ENCODE data around the gene NELFE. TPM values are rescaled to one million over a fixed set of nuclear protein-coding genes. Genes with fewer than 3 reads are reported as not detected.
"Not testable (repeated sequence)": the region's sequence is repeated elsewhere in the genome, so short reads cannot be mapped to it uniquely, and the experiment has no call there.

NELFE gene
- total RNA-seq, 1 donor from 2014 or later, result 129 TPM

DNA sequence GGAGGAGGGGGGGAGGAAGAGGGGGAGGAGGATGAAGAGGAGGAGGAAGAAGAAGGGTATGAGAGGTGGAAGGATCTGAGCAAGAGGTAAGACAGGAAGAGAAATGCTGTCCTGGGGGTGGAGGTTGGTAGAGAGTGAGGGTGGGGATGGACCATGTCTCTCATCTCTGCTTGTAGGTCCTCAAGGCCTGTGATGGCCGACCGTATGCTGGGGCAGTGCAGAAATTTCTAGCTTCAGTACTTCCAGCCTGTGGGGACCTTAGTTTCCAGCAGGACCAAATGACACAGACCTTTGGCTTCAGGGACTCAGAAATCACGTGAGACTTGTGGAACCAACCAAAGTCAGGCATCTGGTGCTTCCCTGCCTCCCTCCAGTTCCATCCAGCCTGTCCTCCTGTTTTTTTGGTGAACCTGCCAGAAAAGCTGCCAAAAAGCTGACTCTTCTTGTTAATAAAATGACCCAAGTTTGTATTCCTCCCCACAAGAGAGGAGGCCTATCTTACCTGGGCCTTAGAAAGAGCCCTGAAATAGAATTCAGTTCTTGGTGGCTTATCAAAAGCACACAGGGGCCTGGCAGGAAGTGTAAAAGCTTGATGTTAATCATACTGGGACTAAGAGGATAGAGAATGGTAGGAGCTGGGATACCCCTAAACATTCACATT is 20.6 kb upstream of the NELFE start:
- H3K4me2 ChIP-seq, result no peak overlapping the region
- no peaks in the 10 kb centered on the region for H3K36me3 ChIP-seq
- H3K4me3 Mint-ChIP-seq, result no peak overlapping the region
- no peaks in the 10 kb centered on the region for H3K4me1 Mint-ChIP-seq
- H4K20me1 ChIP-seq (ENCODE audit: low read depth), result no peaks in the 10 kb centered on the region
- H3K36me3 Mint-ChIP-seq, result peaks cover 13% of the 10 kb centered on the region
- no peaks in the 10 kb centered on the region for H3K27me3 ChIP-seq
- no peaks in the 10 kb centered on the region for H3K4me1 ChIP-seq
- no peak overlapping the region for H3K27ac Mint-ChIP-seq
- H3F3A ChIP-seq (ENCODE audit: low read depth), result no peaks in the 10 kb centered on the region
- H3K79me2 ChIP-seq (ENCODE audit: low read depth), result peaks cover 3% of the 10 kb centered on the region
- no peak for DNase-seq (ENCODE audit: low spot score)
- no peak overlapping the region for H3K27ac ChIP-seq
- H2AFZ ChIP-seq (replicated peaks), result no peak overlapping the region
- no peak overlapping the region for H3K9ac ChIP-seq
- no peak overlapping the region for H3K4me3 ChIP-seq
- H3K27me3 Mint-ChIP-seq (ENCODE audit: insufficient read depth, low read depth), result peaks cover 7% of the 10 kb centered on the region
- TF ChIP-seq EZH2phosphoT487 (IDR thresholded peaks at IDR 0.05) (no peak), EZH2 (IDR thresholded peaks at IDR 0.05) (no peak)
- H3K9me3 Mint-ChIP-seq, result peaks cover 7% of the 10 kb centered on the region
- no peaks in the 10 kb centered on the region for H3K9me3 ChIP-seq (ENCODE audit: low read depth)

DNA sequence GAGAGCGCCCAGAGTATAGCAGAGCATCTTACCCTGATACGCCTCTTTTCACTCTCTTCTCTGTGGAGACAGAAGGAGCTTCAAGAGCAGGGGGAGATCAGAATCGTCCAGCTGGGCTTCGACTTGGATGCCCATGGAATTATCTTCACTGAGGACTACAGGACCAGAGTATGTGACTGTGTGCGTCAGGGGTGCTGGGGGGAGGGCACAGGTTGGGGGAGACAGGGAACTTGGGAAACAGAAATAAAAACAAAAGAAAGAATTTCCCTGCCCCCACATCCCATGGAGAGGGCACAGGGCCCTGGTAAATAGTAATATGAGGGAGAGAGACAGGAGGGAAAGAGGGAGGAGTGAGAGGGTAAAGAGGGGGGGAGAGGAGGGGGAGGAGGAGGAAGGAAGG is 20.1 kb upstream of the NELFE start:
- Mint-ChIP-seq H3K27ac (no peak overlapping the region), H3K36me3 (peaks cover 16% of the 10 kb centered on the region), H3K27me3 (ENCODE audit: insufficient read depth, low read depth) (peaks cover 7% of the 10 kb centered on the region), H3K9me3 (peaks cover 7% of the 10 kb centered on the region), H3K4me3 (no peak overlapping the region), H3K4me1 (no peaks in the 10 kb centered on the region)
- H2AFZ ChIP-seq (replicated peaks), result no peak overlapping the region
- H3K4me3 ChIP-seq, result no peak overlapping the region
- TF ChIP-seq EZH2 (IDR thresholded peaks at IDR 0.05) (no peak), EZH2phosphoT487 (IDR thresholded peaks at IDR 0.05) (no peak)
- TF ChIP-seq, protein P1, sequence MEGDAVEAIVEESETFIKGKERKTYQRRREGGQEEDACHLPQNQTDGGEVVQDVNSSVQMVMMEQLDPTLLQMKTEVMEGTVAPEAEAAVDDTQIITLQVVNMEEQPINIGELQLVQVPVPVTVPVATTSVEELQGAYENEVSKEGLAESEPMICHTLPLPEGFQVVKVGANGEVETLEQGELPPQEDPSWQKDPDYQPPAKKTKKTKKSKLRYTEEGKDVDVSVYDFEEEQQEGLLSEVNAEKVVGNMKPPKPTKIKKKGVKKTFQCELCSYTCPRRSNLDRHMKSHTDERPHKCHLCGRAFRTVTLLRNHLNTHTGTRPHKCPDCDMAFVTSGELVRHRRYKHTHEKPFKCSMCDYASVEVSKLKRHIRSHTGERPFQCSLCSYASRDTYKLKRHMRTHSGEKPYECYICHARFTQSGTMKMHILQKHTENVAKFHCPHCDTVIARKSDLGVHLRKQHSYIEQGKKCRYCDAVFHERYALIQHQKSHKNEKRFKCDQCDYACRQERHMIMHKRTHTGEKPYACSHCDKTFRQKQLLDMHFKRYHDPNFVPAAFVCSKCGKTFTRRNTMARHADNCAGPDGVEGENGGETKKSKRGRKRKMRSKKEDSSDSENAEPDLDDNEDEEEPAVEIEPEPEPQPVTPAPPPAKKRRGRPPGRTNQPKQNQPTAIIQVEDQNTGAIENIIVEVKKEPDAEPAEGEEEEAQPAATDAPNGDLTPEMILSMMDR (IDR thresholded peaks at IDR 0.05), result no peak
- H3K27me3 ChIP-seq, result no peaks in the 10 kb centered on the region
- H3K27ac ChIP-seq, result no peak overlapping the region
- H3K79me2 ChIP-seq (ENCODE audit: low read depth), result peaks cover 9% of the 10 kb centered on the region
- DNase-seq (ENCODE audit: low spot score), result no peak
- H3K4me1 ChIP-seq, result no peaks in the 10 kb centered on the region
- no peak overlapping the region for H3K4me2 ChIP-seq
- no peaks in the 10 kb centered on the region for H3K9me3 ChIP-seq (ENCODE audit: low read depth)
- H3F3A ChIP-seq (ENCODE audit: low read depth), result no peaks in the 10 kb centered on the region
- H3K9ac ChIP-seq, result no peak overlapping the region
- no peaks in the 10 kb centered on the region for H3K36me3 ChIP-seq
- no peaks in the 10 kb centered on the region for H4K20me1 ChIP-seq (ENCODE audit: low read depth)

DNA sequence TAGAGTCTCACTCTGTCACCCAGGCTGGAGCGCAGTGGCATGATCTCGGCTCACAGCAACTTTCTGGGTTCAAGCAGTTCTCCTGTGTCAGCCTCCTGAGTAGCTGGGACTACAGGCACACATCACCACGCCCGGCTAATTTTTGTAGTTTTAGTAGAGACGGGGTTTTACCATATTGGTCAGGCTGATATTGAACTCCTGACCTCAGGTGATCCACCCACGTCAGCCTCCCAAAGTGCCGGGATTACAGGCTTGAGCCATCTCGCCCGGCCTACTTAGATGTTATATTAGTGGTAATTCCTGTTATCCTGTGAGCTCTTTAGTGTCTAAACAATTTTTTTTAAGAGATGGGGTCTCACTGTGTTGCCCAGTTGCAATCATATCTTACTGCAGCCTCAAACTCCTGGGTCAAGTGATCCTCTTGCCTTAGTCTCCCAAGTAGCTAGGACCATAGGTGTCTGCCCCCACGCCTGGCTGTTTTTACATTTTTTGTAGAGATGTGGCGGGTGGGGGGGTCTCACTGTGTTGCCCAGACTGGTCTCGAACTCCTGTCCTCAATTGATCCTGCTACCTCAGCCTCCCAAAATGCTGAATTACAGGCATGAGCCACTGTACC is 19.2 kb upstream of the NELFE start:
- H4K20me1 ChIP-seq (ENCODE audit: low read depth), result no peaks in the 10 kb centered on the region
- no peaks in the 10 kb centered on the region for H3K9me3 ChIP-seq (ENCODE audit: low read depth)
- no peak overlapping the region for H3K4me2 ChIP-seq
- H3K27ac Mint-ChIP-seq, result no peak overlapping the region
- no peak overlapping the region for H3K9ac ChIP-seq
- no peak overlapping the region for H3K27ac ChIP-seq
- H3K27me3 Mint-ChIP-seq (ENCODE audit: insufficient read depth, low read depth), result peaks cover 10% of the 10 kb centered on the region
- no peaks in the 10 kb centered on the region for H3K36me3 ChIP-seq
- no peak overlapping the region for H3K4me3 ChIP-seq
- peaks cover under 1% of the 10 kb centered on the region for H3F3A ChIP-seq (ENCODE audit: low read depth)
- H3K9me3 Mint-ChIP-seq, result peaks cover 7% of the 10 kb centered on the region
- H3K27me3 ChIP-seq, result no peaks in the 10 kb centered on the region
- H3K4me3 Mint-ChIP-seq, result no peak overlapping the region
- no peak overlapping the region for H2AFZ ChIP-seq (replicated peaks)
- no peak for DNase-seq (ENCODE audit: low spot score)
- H3K79me2 ChIP-seq (ENCODE audit: low read depth), result peaks cover 18% of the 10 kb centered on the region
- H3K4me1 ChIP-seq, result no peaks in the 10 kb centered on the region
- H3K4me1 Mint-ChIP-seq, result peaks cover 9% of the 10 kb centered on the region
- peaks cover 21% of the 10 kb centered on the region for H3K36me3 Mint-ChIP-seq
- TF ChIP-seq, protein P1 (IDR thresholded peaks at IDR 0.05), result no peak
- TF ChIP-seq EZH2phosphoT487 (IDR thresholded peaks at IDR 0.05) (no peak), EZH2 (IDR thresholded peaks at IDR 0.05) (no peak)

DNA sequence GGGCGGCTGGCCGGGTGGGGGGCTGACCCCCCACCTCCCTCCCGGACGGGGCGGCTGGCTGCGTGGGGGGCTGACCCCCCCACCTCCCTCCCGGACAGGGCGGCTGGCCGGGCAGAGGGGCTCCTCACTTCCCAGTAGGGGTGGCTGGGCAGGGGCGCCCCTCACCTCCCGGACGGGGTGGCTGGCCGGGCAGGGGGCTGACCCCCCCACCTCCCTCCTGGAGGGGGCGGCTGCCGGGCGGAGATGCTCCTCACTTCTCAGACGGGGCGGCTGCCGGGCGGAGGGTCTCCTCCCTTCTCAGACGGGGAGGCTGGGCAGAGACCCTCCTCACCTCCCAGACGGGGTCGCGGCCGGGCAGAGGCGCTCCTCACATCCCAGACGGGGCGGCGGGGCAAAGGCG is 17.3 kb upstream of the NELFE start:
- peaks cover 21% of the 10 kb centered on the region for H3K36me3 Mint-ChIP-seq
- H3K27ac Mint-ChIP-seq; H3K27ac ChIP-seq; H3K4me3 ChIP-seq; H3K9me3 ChIP-seq (ENCODE audit: low read depth); H3K27me3 ChIP-seq; H3K4me2 ChIP-seq; H2AFZ ChIP-seq (replicated peaks); H3K36me3 ChIP-seq; H3K9ac ChIP-seq; H3K4me1 ChIP-seq; H3K4me3 Mint-ChIP-seq; H4K20me1 ChIP-seq (ENCODE audit: low read depth); H3K9me3 Mint-ChIP-seq; DNase-seq (ENCODE audit: low spot score): not testable (repeated sequence)
- H3K79me2 ChIP-seq (ENCODE audit: low read depth), result peaks cover 28% of the 10 kb centered on the region
- H3K27me3 Mint-ChIP-seq (ENCODE audit: insufficient read depth, low read depth), result peaks cover 12% of the 10 kb centered on the region
- peaks cover 17% of the 10 kb centered on the region for H3F3A ChIP-seq (ENCODE audit: low read depth)
- H3K4me1 Mint-ChIP-seq, result peaks cover 16% of the 10 kb centered on the region

All from neural progenitor cell (in vitro differentiated cells).